Fibroblast of gingiva (primary cell): ENCODE measurements around the gene MLPH.
A peak's percentile ranks its signal among the peaks of the same experiment; 100 is the strongest.

Experiments
- DNase-seq: peaks from one replicate; pipeline ENCODE4 v3.0.0-alpha.2; 2011; ENCODE audit warnings: low read depth

MLPH gene

DNA sequence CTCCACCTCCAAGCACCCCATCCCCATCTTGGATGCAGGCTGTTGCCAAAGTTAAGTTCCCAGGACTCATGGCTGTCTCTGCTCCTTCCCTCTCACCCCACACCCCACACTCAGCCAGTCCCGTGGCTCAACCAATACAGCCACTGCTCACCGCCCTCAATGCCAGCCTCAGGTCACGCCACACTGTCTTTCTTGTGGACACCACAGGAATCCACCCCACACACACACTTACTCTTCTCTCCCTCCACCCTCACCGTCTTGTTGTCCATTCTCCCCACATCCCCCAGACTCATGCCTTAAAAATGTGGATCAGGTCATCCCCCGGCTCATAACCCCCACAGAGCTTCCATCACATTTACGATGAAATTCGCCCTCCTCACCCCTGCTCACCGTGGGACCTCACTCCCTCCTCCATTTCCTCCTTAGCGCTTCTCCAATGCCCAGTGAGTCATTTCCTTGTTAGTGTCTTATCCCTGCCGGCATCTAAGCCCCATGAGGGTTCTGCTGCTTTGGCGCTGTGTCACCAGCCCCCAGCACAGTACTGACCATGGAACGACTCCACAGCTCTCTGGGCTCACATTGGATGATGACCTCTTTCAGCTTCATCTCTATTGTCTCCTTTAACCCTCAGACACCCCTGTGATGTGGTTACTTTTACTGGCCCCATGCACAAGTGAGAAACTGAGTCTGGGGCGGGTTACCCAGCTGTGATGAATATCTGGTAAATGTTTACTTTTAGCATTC is 13.8 kb downstream of the MLPH start:
- DNase-seq, result peak; percentile 94

DNA sequence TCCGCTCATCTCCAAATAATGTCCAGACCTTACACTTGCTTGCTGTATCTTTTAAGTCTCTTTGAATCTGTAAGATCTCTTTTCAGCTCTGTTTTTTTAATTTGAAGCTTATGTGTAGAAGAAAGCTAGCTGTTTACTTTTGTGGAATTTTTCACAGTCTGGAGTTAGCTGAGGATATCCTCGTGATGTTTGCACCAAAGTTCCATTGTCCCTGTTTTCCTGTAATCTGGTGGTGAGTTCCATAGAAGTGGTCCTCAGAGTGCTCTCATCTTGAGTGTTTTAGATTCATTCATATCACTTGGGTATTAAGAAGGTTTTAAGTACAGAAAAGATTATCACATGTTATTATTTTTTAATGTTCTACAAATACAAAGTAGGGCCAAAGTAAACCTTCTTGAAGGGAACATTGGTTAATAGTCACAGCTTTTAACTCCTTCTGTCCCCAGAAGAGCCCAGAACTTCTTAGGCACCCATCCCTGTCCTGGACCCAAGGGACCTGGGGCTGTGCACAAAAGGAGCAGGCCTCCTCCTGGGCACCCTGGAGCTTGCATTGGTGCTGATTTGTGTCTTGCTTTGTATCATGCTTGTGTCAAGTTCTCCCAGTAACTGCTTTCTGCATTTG is 15.0 kb downstream of the MLPH start:
- DNase-seq, result peak; percentile 55

DNA sequence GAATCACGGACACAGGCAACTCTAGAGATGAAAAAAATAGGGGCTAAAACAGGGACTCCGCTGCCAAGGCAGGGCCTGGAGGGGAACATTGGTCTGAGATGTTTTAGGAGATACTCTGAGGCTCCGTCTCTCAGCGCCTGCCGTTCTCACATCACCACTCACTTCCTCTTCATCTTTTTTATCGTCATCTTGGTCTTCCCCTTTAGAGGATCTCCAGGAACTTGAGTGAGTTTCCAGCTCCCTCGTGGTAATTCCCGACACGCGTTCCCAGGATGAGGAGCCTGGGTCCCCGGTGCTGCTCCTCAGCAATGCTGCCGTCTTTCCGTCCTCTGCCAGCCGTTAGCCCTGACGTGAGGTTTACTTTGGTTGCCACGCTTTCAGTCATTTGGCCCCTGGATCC is 16.1 kb downstream of the MLPH start:
- DNase-seq, result no peak

DNA sequence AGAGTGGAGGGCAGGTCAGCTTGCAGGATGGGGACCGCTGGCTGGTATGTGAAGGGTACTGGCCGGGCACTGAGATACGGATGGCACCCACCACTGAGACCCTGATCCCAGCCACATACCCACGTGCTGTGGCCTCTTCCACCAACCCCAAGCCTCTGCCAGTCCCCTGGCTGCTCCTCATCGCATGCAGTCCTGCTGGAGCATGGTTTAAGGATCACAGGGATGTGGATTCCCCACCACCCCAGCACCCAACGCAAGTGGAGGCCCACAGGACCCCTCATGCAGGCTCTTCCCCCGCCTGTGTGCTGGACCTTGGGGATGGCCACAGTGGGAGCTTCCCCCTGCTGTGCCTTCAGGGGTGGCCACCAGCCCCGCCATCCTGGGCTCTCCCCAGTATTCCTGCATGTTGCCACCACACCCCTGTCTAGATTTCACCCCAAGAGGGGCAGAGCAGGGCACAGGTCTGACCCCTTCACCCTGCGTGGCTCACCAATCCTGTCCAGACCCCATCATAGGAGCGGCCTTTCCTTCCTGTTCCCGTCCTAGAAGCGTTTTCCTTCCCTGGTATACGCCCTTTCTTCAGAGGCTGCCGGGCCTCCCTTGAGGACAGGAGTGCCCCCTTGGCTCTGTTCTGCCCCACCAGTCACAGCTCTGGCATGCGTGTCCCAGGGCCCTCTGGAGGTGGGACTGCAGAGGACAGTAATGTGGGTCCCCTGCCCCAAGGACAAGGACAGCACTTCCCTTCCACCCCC is 18.3 kb downstream of the MLPH start:
- no peak for DNase-seq

DNA sequence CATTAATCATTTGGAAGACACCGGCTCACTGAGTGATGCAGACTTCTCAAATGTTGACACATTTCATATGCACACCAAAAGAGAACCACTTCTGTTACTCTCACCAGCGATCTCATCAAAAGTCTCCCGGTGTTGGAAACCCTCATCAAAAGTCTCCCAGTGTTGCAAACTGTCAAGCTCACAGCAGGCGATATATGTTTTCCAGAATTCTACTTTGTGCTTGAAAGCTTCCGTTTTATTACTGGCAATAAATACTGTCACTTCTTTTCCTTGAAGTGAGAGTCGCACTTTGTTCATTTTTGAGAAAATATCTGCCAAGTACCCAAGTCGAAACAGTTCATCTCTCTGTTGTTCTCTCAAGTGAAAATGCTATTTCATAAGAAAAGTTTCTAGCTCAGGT is 20.5 kb downstream of the MLPH start:
- no peak for DNase-seq

DNA sequence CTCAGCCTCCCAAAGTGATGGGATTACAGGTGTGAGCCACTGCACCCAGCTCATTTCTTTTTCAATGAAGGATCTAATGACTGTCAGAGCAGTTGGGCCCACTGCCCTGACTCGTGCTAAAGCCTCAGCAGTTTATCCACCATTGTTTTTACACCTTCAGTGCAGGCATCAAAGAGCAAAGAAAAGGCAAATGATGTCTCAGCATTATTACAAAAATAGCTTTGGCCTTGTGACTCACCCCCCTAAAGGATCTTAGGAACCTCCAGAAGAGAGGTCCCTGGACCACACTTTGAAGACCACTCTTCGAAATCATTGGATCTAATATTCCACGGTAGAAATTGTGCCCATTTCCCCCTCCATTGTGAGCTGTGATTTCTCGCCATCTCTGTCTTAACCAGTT is 21.3 kb downstream of the MLPH start:
- no peak for DNase-seq

DNA sequence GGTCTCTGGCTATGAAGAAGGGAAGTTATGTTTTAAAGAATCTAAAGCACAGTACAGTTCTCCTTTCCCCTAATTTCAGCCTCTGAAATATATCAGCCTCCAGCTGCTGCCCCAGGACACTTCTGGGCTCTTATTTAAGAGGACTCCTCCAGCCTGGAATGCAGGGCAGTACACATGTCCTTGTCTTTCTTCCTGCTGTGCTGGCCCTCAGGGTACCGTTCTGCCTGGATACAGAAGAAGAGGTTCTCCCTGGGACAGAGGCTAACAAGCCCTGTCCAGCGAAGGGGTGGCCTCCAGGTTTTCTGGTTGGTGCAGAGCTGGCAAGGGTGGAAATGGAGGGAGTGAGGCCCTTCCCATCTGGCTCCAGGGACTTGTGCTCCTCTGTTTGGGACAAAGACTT is 22.1 kb downstream of the MLPH start:
- no peak for DNase-seq

DNA sequence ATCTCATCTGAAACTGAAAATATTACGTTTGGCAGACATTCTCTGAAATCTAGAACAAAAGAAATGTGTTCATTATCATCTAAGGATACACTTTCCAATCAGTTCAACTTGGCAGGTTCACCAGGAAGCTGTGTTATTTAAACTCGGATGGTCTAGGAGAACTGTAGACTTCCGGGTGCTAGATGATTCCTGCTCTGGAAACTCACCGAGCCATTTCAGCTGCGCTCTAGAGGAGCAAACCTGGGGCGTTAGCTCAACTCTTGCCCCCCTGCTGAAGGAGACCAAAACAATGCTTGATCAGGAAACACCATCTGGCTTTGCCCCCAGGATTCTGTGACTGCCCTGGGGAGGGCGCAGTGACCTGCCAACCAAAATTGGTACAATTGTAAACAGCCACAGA is 22.9 kb downstream of the MLPH start:
- DNase-seq, result no peak

DNA sequence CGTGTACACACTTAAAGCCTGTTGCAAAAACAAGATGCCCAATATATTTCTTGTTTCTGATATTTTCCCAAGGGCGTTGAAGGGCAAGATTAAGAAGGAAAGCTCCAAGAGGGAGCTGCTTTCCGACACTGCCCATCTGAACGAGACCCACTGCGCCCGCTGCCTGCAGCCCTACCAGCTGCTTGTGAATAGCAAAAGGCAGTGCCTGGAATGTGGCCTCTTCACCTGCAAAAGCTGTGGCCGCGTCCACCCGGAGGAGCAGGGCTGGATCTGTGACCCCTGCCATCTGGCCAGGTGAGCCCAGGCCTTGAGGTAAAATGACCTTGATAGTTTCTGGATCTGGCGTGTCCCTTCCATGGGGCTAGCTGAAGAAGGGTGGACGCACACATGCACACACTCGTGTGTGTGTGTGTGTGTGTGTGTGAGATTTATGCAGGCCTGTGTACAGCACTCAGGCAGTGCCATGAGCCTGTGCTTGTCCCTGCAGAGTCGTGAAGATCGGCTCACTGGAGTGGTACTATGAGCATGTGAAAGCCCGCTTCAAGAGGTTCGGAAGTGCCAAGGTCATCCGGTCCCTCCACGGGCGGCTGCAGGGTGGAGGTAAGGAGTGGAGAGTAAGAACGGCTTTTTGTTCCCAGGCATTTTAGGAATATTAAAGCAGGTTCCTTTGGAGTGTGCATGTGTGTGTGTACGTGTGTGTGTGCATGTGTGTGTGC is 23.6 kb downstream of the MLPH start:
- DNase-seq, result no peak

DNA sequence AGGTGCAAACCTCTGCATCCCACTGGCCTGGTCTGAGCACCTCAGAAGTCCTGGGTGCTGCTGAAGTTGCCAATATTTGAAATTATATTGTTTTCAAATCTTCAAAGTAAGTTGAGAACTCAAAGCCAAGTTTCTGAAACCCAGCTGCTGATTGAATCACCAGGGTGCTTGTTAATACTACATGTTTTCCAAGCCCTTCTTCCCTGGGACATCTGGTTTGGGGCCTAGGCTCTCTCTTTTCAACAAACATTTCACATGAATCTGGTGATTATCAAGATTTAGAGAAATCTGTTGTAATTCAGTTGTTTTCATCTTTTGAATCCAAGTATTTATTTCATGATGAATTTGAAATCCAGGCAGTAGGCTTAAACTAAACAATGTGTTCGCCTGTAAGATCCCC is 24.4 kb downstream of the MLPH start:
- DNase-seq, result peak; percentile 66

DNA sequence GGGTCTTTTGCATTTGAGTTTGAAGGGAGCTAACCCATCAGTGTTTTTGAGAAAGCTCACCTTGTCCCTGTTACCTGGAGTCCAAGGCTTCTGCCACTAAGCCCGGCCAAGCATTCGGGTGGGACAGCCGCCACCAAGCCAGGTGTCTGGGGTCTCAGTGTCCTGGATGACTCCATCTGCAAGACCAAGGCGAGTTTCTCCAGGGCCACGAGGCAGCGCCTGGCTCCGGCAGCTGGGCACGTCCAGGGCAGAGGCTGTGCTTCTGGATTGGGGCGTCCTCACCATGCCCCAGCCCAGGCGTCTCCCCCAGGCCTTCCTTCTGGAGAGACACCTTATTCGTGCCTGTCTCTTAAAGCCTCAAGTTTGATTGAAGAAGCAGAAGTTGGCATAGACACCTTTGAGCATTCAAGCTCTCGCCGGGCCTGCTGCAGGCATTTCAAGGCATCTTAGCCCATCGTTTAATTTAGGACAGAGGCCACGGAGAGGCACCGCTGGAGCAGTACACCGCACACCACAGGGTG is 24.9 kb downstream of the MLPH start:
- DNase-seq, result no peak

DNA sequence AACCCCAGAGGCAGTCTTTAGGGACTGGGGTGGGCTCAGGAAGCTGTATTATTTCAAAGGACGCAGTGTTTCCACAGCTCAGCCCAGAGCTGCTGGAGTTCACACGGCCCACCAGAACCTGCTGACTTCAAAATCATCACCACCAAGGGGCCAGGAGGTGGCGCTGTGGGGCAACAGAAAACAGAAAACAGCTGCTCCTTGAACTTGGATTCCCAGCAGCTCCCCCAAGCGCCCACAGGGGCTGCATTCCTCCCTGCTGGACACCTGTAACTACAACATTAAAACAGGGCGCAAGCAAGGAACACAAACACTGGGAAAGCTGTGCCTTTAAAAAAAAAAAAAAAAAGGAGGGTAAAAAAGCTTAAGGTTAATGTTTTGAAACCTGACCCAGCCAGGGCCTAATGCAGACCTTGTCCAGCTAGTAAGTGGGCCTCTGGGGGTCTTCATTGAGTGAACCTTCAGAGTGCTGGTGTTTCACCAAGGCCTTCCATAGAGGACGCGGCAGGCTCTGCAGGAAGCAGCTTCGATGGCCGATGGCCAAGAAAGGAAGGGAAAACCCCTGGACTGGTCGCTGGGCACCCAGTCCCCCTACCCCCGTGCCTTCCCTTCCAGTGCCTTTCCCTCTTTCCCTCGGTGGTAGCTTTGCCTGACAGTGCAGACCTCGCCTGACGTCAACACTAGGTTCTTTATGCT is 25.9 kb downstream of the MLPH start:
- DNase-seq, result peak; percentile 73

DNA sequence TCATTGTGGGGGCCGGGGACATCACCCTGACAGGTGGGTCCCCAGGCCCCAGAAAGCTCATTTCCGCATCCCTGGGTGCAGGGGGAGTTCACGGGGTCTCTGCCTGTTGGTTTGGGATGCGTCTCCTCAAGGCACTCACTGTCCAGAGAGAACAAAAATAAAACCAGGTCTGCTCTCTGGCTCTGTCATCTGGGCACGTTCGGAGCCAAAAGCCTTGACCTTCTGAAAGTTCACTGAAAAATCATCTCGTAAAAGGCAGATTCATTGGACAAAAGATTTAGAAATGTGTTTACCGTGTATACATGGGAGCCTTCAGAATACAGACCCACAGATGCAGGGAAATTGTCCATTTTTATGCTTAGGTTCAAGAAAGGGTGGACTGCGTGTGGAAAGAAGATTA is 26.6 kb downstream of the MLPH start:
- DNase-seq, result no peak

DNA sequence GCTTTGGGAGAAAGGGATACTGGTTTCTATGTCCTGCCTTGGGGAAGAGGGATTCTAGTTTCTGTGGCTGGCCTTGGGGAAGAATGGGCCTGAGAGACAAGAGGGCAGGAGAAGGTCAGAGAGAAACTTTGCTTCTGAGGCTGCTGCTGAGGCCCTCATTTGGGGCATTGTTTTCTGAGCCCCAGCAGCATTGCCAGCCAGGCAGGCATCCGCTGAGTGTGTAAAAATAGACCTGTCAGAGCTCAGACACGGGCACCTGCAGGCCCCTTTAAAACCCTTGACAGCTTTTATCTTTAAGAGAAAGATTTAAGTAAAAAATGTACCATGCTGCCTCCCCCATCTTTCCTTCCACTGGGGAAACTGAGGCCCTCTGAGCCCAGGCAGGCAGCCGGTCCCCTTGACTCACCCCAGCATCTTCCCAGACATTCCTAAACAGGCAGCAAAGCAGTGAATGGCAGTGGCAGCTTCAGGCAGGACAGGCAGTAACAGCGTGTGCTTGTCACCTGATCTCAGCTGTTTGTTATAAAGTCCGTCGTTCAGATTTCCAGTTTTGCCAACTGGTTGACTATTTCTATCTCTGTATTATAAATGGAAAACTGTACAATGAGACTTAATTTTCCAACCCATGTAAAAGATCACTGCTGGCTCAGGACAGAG is 27.6 kb downstream of the MLPH start:
- no peak for DNase-seq

DNA sequence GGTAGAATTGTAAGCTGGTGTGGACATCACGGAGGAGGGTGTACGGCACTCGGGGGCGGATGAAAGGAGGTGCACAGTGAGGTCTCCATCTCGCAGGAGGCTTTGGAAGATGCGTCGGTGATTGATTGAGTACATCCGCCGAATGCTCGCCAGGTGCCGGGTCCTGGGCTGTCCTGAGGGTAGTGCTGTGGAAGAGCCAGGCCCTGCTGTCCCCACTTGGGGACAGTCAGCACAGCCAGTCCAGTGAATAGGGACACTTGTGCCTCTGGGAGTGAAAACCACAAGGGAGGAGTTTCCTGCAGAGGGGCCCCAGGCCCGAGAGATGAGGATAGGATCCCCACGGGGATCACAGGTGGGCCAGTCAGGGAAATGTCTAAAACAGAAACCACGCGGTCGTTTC is 28.1 kb downstream of the MLPH start:
- no peak for DNase-seq

DNA sequence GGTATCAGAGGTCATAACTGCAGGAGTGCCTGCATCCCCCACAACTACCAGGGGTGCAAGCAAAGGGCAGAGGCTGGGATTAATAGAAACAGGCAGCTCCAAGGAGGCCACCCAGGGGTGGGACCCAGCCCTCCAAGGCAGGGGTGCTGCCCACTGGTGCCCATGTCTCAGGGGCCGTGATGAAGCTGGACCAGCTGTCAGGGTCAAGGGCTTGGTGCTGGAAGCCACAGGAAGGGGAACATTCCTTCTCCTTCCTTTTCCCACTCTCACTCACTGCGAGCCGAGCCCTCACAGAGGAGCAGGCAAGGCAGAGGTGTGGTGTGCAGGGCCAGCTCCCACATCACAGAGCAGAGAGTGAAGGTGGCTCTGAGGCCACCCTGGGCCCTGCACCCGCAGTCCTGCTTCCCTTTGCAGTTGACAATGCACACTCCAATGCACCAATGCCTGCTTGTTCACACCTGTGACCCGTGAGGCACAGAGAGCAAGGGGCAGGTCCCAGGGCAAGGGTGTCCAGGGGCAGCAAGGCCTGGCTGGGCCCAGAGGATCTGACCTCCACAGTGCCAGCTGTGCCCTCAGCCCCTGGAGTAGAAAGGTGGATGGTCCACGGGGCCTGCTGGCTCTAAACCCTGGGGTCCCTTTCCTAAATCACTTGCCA is 28.7 kb downstream of the MLPH start:
- DNase-seq, result no peak

DNA sequence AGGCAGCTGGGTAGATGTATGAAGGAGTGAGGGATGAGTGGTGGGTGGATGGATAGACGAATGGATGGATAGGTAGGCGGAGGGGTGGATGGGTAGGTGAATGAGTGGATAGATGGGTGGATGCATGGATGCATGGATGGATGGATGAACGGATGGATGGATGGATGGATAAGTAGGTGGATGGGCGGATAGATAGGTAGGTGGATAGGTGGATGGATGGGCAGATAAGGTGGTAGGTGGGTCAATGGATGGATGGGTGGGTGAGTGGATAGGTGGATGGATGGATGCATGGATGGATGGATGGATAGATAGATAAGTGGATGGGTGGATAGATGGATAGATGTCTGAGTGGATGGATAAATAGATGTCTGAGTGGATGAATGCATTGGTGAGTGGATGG is 30.1 kb downstream of the MLPH start:
- no peak for DNase-seq

DNA sequence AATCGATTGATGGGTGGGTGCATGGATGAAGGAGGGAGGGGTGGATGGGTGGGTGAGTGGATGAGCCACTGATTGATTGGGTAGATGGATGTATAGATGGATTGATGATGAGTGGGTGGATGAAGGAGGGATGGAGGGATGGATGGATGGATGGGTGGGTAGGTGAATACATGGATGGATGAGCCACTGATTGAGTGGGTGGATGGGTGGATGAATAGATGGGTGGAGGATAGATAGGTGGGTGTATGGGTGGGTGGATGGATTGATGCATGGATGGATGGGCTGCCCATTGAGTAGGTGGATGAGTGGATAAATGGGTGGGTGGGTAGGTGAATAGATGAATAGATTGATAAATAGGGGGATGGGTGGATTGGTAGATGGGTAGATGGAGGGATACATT is 30.9 kb downstream of the MLPH start:
- DNase-seq, result no peak

DNA sequence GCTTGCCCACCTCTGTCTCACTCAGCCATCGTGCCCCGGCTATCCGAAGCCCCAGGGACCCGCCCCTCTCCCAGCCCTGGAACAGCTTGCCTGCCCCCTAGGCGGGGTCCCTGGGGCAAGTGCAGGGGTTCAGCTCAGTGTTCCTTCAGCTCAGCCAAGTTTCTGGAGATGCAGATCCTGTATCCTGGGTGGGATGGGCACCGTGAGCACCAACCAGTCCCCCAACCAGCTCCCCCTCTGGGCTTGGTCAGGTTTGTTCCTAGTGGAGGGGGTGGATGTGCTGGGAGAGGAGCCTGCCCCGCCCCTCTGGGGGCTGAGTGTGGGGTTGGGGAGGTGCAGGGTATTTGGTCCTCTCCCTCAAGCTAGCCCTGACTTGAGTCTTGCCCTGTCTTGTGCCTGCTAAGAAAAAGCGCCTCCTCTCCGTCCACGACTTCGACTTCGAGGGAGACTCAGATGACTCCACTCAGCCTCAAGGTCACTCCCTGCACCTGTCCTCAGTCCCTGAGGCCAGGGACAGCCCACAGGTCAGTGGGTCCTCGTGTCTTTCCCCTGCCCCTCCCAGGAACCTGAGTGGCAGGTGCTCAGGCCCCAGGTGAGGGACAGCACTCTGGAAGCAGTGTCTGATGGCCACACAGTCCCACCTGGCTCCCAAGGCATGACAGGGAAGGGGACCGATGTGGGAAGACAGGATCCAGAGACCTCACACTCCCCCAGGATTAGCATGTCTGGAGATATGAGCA is 32.6 kb downstream of the MLPH start:
- DNase-seq, result no peak

DNA sequence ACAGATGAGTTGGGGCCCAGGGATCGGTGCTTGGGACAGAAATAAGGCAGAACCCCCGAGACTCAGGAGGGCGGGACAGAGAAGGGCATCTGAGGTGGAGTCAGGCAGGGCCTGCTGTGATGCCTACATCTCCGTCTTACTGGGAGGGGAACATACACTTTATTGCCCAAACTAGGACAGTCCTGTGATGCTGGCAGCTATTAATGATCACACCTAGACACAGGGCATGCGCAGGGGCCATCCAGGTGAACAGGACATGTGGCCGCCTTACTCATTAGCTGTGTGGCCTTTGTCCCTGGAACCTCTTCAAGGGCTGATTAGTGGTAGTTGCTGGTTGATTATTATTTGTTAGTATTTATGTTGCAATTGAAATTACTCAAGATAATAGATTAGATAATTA is 33.2 kb downstream of the MLPH start:
- no peak for DNase-seq
